NCI-H1092 treated with DMSO at 0.1 percent for 48 hours (cell line): Measurements from ENCODE around the gene CAPZB.

Experiments used
- DNase-seq: peaks from one replicate; lab custom pipeline; 2025; lab: John Stamatoyannopoulos, UW

Gene CAPZB

GRCh38 chr1:19405761-19406487 is 79.4 kb downstream of the CAPZB start:
- peak; percentile 100 for DNase-seq

GRCh38 chr1:19405195-19405760 is 80.1 kb downstream of the CAPZB start:
- DNase-seq = peak; percentile 98

- DNase-seq = no peak
Observed at GRCh38 chr1:19404748-19405147, 80.6 kb downstream of the CAPZB start.

GRCh38 chr1:19403256-19403655 is 82.1 kb downstream of the CAPZB start:
- peak; percentile 26 for DNase-seq

GRCh38 chr1:19402031-19402813 is 83.1 kb downstream of the CAPZB start:
- DNase-seq = peak; percentile 68

GRCh38 chr1:19401535-19401889 is 83.8 kb downstream of the CAPZB start:
- DNase-seq = peak; percentile 69

GRCh38 chr1:19400875-19401534 is 84.3 kb downstream of the CAPZB start:
- peak; percentile 65 for DNase-seq

- no peak for DNase-seq
Observed at GRCh38 chr1:19400192-19400611, 85.1 kb downstream of the CAPZB start.

- no peak for DNase-seq
Observed at GRCh38 chr1:19398309-19398760, 87.0 kb downstream of the CAPZB start.

- no peak for DNase-seq
Observed at GRCh38 chr1:19397217-19397945, 88.0 kb downstream of the CAPZB start.

- DNase-seq = no peak
Observed at GRCh38 chr1:19396280-19396679, 89.1 kb downstream of the CAPZB start.

GRCh38 chr1:19395678-19396192 is 89.6 kb downstream of the CAPZB start:
- DNase-seq = no peak

- DNase-seq = no peak
Observed at GRCh38 chr1:19393046-19393445, 92.3 kb downstream of the CAPZB start.

GRCh38 chr1:19392221-19392620 is 93.1 kb downstream of the CAPZB start:
- no peak for DNase-seq

GRCh38 chr1:19391596-19391981 is 93.8 kb downstream of the CAPZB start:
- no peak for DNase-seq

GRCh38 chr1:19390901-19391595 is 94.3 kb downstream of the CAPZB start:
- DNase-seq = peak; percentile 48

GRCh38 chr1:19390166-19390850 is 95.0 kb downstream of the CAPZB start:
- DNase-seq = no peak

- no peak for DNase-seq
Observed at GRCh38 chr1:19388980-19389379, 96.4 kb downstream of the CAPZB start.

- no peak for DNase-seq
Observed at GRCh38 chr1:19387045-19387467, 98.3 kb downstream of the CAPZB start.

GRCh38 chr1:19385869-19386591 is 99.3 kb downstream of the CAPZB start:
- no peak for DNase-seq
